B cell (primary cell): Measurements from ENCODE around the gene CCDC137. TPM values are rescaled to one million over a fixed set of nuclear protein-coding genes. Genes with fewer than 3 reads are reported as not detected.

Experiments
- ATAC-seq: fragments of 200-7000 bp; cut with Tn5 transposase; one replicate; pipeline ENCODE4 v1.10.0; 2021; ENCODE audit warnings: low read depth, mild to moderate bottlenecking, moderate number of reproducible peaks, moderate library complexity
- CTCF ChIA-PET: fragments of 350-600 bp; sonication (Branson Sonifier 250); formaldehyde crosslinking; loops from one replicate; lab custom pipeline; 2021; ENCODE audit warnings: antibody characterized with exemption, inconsistent platforms; lab: Charles Lee
- POLR2A ChIA-PET: fragments of 350-600 bp; sonication (Branson Sonifier 250); formaldehyde crosslinking; loops from one replicate; lab custom pipeline; 2021; ENCODE audit warnings: antibody characterized with exemption; lab: Charles Lee
- DNase-seq: peaks from one replicate; pipeline ENCODE4 v3.0.0; 2013
- H2AFZ ChIP-seq: 2 replicates; pipeline ENCODE4 v1.6.1; 2012; ENCODE audit warnings: mild to moderate bottlenecking, low read depth, low read length; ENCODE audit not compliant: insufficient read depth, poor library complexity, severe bottlenecking
- H3K27ac ChIP-seq, 2 donors: 1 replicate in 1 of 2; 2 replicates in 1 of 2; pipeline ENCODE4 v1.5.1; 2012 to 2013; ENCODE audit warnings: low read length in 2 of 2, mild to moderate bottlenecking in 2 of 2, moderate library complexity in 1 of 2
- H3K27me3 ChIP-seq, 4 experiments: fragments of 200-600 bp in 1 of 4; sonication (generic) in 1 of 4; replicated peaks in 1 of 4; 1 replicate in 2 of 4; 2 replicates in 2 of 4; pipeline versions ENCODE4 v1.6.1 to v1.7.0; 2013 to 2016; ENCODE audit warnings: low read length in 3 of 4, mild to moderate bottlenecking in 2 of 4, mixed read lengths in 1 of 4, moderate library complexity in 1 of 4; ENCODE audit not compliant: insufficient read depth in 4 of 4, control insufficient read depth in 3 of 4; ENCODE audit errors: control extremely low read depth in 1 of 4
- H3K36me3 ChIP-seq, 2 experiments: replicated peaks in 1 of 2; 1 replicate in 1 of 2; 2 replicates in 1 of 2; pipeline versions ENCODE4 v1.6.1 to v1.7.1; 2013; ENCODE audit warnings: low read length in 1 of 2; ENCODE audit not compliant: insufficient read depth in 2 of 2, control insufficient read depth in 1 of 2; ENCODE audit errors: control extremely low read depth in 1 of 2, extremely low read depth in 1 of 2
- H3K4me1 ChIP-seq, 2 donors: fragments of 200-600 bp in 1 of 2; sonication (generic) in 1 of 2; 1 replicate in 1 of 2; 2 replicates in 1 of 2; pipeline versions ENCODE4 v1.5.1 to v1.6.1; 2013 to 2017; ENCODE audit warnings: low read length in 2 of 2; ENCODE audit not compliant: control insufficient read depth in 2 of 2, insufficient read depth in 2 of 2
- H3K4me2 ChIP-seq: replicated peaks from 2 replicates; pipeline ENCODE3; 2012; ENCODE audit warnings: mild to moderate bottlenecking, low read depth, low read length; ENCODE audit not compliant: poor library complexity, severe bottlenecking
- H3K4me3 ChIP-seq, 5 experiments: fragments of 200-600 bp in 1 of 5; sonication (generic) in 1 of 5; 1 replicate in 3 of 5; 2 replicates in 2 of 5; pipeline versions ENCODE4 v1.5.1 to v1.7.0; 2011 to 2016; ENCODE audit warnings: low read length in 4 of 5, mild to moderate bottlenecking in 4 of 5, low read depth in 2 of 5, control low read depth in 1 of 5, moderate library complexity in 1 of 5; ENCODE audit not compliant: insufficient read depth in 1 of 5; ENCODE audit errors: control extremely low read depth in 1 of 5, extremely low read depth in 1 of 5
- H3K79me2 ChIP-seq: fragments of 200-600 bp; sonication (generic); one replicate; pipeline ENCODE4 v1.6.0; 2016; ENCODE audit warnings: low read length; ENCODE audit not compliant: control insufficient read depth, insufficient read depth
- H3K9ac ChIP-seq: fragments of 200-600 bp; sonication (generic); 2 replicates; pipeline ENCODE4 v1.6.1; 2017; ENCODE audit warnings: mild to moderate bottlenecking, low read length, moderate library complexity
- H3K9me3 ChIP-seq, 3 donors: one replicate each; pipeline versions ENCODE4 v1.6.1 to v1.7.1; 2013; ENCODE audit warnings: low read length in 2 of 3; ENCODE audit not compliant: control insufficient read depth in 2 of 3, insufficient read depth in 1 of 3; ENCODE audit errors: control extremely low read depth in 1 of 3
- H4K20me1 ChIP-seq: 2 replicates; pipeline ENCODE4 v1.6.0; 2012; ENCODE audit warnings: mild to moderate bottlenecking, low read length; ENCODE audit not compliant: insufficient read depth, control insufficient read depth, poor library complexity, severe bottlenecking
- H3K27ac Mint-ChIP-seq: one replicate; pipeline ENCODE4 v1.8.0; 2021; ENCODE audit warnings: mixed read lengths
- H3K27me3 Mint-ChIP-seq: one replicate; pipeline ENCODE4 v1.8.0; 2021; ENCODE audit warnings: mixed read lengths
- H3K4me1 Mint-ChIP-seq: one replicate; pipeline ENCODE4 v1.8.0; 2021; ENCODE audit warnings: mixed read lengths
- H3K4me3 Mint-ChIP-seq: one replicate; pipeline ENCODE4 v1.8.0; 2021; ENCODE audit warnings: mixed read lengths
- H3K9me3 Mint-ChIP-seq: one replicate; pipeline ENCODE4 v1.8.0; 2022; ENCODE audit warnings: mixed read lengths; ENCODE audit not compliant: insufficient read depth
- CTCF ChIP-seq: fragments of 200-600 bp; IDR thresholded peaks from one replicate; pipeline ENCODE4 v1.8.0; 2022; ENCODE audit warnings: antibody characterized with exemption, mild to moderate bottlenecking
- EZH2 ChIP-seq: IDR thresholded peaks from 2 replicates; pipeline ENCODE4 v1.6.1; 2012; ENCODE audit warnings: borderline replicate concordance, low read depth, mild to moderate bottlenecking, moderate library complexity, low read length; ENCODE audit not compliant: insufficient read depth, poor library complexity, severe bottlenecking
- WGBS: methylation state at CpG from one replicate; pipeline ENCODE4 v1.1.5; 2013; ENCODE audit warnings: missing lambda C conversion rate; ENCODE audit not compliant: insufficient coverage; 5-methylcytosine and 5-hydroxymethylcytosine counted together
- intact Hi-C: fragments of 100-400 bp; cut with micrococcal nuclease; formaldehyde crosslinking; loops from one replicate; pipeline ENCODE4 v1.10.0; 2022
- polyA plus RNA-seq: library from polyadenylated mRNA; depleted of rRNA; stranded (reverse); fragments of >200 nt; gene quantifications from 2 replicates; pipeline ENCODE4 v1.2.3, GENCODE V29; 2012
- total RNA-seq, 2 donors: library from RNA; stranded (reverse); fragments of 120-200 nt in 1 of 2; gene quantifications; 1 replicate in 1 of 2; 2 replicates in 1 of 2; pipeline versions ENCODE4 v1.2.3 to v1.2.4, GENCODE V29; 2013 to 2022

CCDC137 gene
- total and polyA plus RNA-seq, 2 donors (not counting 1 experiment from before 2014, with no cell fraction given) = 18.8 to 36.0 TPM

- ATAC-seq (no peak), DNase-seq (no peak)
- 94% methylated on average over 43 of the region's 43 CpGs for WGBS
- Mint-ChIP-seq H3K27me3 (no peaks in the 10 kb centered on the region), H3K9me3 (no peaks in the 10 kb centered on the region), H3K4me3 (no peak overlapping the region), H3K4me1 (peaks cover 5% of the 10 kb centered on the region), H3K27ac (no peak overlapping the region)
- ChIA-PET CTCF (no interaction called here), POLR2A (no interaction called here)
- Histone ChIP-seq H3K27me3 (peaks cover 0 to 3% (median 0%) of the 10 kb centered on the region in 4 experiments), H3K4me1 (peaks cover 8 to 16% of the 10 kb centered on the region in 2 donors), H3K9ac (no peak overlapping the region), H2AFZ (no peak overlapping the region), H4K20me1 (no peaks in the 10 kb centered on the region), H3K9me3 (no peaks in the 10 kb centered on the region), H3K36me3 (no peaks in the 10 kb centered on the region), H3K27ac (no peak overlapping the region), H3K79me2 (no peaks in the 10 kb centered on the region), H3K4me3 (no peak overlapping the region), H3K4me2 (no peak overlapping the region)
- intact Hi-C loops = no loop called here
- no peak for TF ChIP-seq CTCF
- TF ChIP-seq EZH2 = no peak
These were observed 49.5 kb downstream of the CCDC137 start for GRCh38 chr17:81715872-81716673.

DNA sequence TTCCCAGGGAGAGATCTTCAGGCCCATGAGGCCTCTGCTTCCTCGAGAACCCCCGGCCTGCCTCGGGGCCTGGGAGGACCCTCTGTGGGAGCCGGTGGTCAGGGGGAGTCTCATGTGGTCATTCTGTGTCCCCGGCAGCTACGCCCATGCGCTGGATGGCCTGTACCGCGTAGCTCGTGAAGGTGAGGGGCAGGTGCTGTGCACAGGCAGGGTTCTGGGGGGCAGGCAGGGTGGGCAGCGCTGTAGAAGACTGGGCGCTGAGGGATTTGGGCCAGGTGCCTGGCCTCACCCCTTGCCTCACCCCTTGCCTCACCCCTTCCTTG lies 50.1 kb downstream of the CCDC137 start:
- WGBS = 92% methylated on average over 11 of the region's 12 CpGs
- ATAC-seq (no peak), DNase-seq (no peak)

More for the DNA sequence above, 50.1 kb downstream of the CCDC137 start:
- ChIA-PET POLR2A (no interaction called here), CTCF (no interaction called here)
- H3K9me3 ChIP-seq = no peaks in the 10 kb centered on the region
- H3K27ac Mint-ChIP-seq = no peak overlapping the region
- no peak overlapping the region for H2AFZ ChIP-seq
- no peak overlapping the region for H3K9ac ChIP-seq
- no peaks in the 10 kb centered on the region for H4K20me1 ChIP-seq
- no peak overlapping the region for H3K27ac ChIP-seq
- H3K79me2 ChIP-seq = no peaks in the 10 kb centered on the region
- H3K4me3 Mint-ChIP-seq = no peak overlapping the region
- no peaks in the 10 kb centered on the region for H3K36me3 ChIP-seq
- peaks cover 4 to 10% of the 10 kb centered on the region in 2 donors for H3K4me1 ChIP-seq
- H3K9me3 Mint-ChIP-seq = no peaks in the 10 kb centered on the region
- no peaks in the 10 kb centered on the region for H3K27me3 ChIP-seq
- H3K27me3 Mint-ChIP-seq = no peaks in the 10 kb centered on the region
- TF ChIP-seq EZH2 = no peak
- no peak for TF ChIP-seq CTCF
- no peak overlapping the region for H3K4me3 ChIP-seq
- no peak overlapping the region for H3K4me2 ChIP-seq
- intact Hi-C loops = no loop called here
- H3K4me1 Mint-ChIP-seq = peaks cover 4% of the 10 kb centered on the region
